Endothelial cell (in vitro differentiated cells): Measurements from ENCODE around the gene CFAP126. TPM values are rescaled to one million over a fixed set of nuclear protein-coding genes. Genes with fewer than 3 reads are reported as not detected.
"Not testable (repeated sequence)": the region's sequence is repeated elsewhere in the genome, so short reads cannot be mapped to it uniquely, and the experiment has no call there.

ENCODE experiments used
- DNase-seq: peaks from one replicate; pipeline ENCODE4 v3.0.0; 2021; ENCODE audit warnings: low spot score
- H3K27ac Mint-ChIP-seq: one replicate; pipeline ENCODE4 v1.8.0; 2021; ENCODE audit warnings: mixed read lengths, inconsistent platforms; ENCODE audit not compliant: unreplicated experiment
- H3K27me3 Mint-ChIP-seq: one replicate; pipeline ENCODE4 v1.8.0; 2021; ENCODE audit warnings: mild to moderate bottlenecking, moderate library complexity, mixed read lengths, inconsistent platforms; ENCODE audit not compliant: unreplicated experiment
- H3K36me3 Mint-ChIP-seq: one replicate; pipeline ENCODE4 v1.8.0; 2021; ENCODE audit warnings: mild to moderate bottlenecking, low read depth, mixed read lengths, inconsistent platforms; ENCODE audit not compliant: unreplicated experiment
- H3K4me1 Mint-ChIP-seq: one replicate; pipeline ENCODE4 v1.8.0; 2021; ENCODE audit warnings: mild to moderate bottlenecking, mixed read lengths, inconsistent platforms; ENCODE audit not compliant: unreplicated experiment
- H3K4me3 Mint-ChIP-seq: one replicate; pipeline ENCODE4 v1.8.0; 2021; ENCODE audit warnings: mild to moderate bottlenecking, mixed read lengths, inconsistent platforms; ENCODE audit not compliant: unreplicated experiment
- H3K9me3 Mint-ChIP-seq: one replicate; pipeline ENCODE4 v1.8.0; 2021; ENCODE audit warnings: mixed read lengths, inconsistent platforms; ENCODE audit not compliant: unreplicated experiment
- total RNA-seq: library from RNA; stranded (reverse); fragmentation: NEBNext Ultra II Directional; extraction: Animal tissue kit (Norgen Biotek cat#: 25700); gene quantifications from one replicate; pipeline ENCODE4 v1.2.1, GENCODE V29; 2021; ENCODE audit not compliant: unreplicated experiment
- TF ChIP-seq, protein P1 (sequence below): fragments of 200-600 bp; sonication (generic); IDR thresholded peaks from one replicate; pipeline ENCODE4 v1.5.0; 2021; ENCODE audit warnings: antibody characterized with exemption; ENCODE audit not compliant: unreplicated experiment

Gene CFAP126
- total RNA-seq, 1 donor from 2014 or later = not detected

DNA sequence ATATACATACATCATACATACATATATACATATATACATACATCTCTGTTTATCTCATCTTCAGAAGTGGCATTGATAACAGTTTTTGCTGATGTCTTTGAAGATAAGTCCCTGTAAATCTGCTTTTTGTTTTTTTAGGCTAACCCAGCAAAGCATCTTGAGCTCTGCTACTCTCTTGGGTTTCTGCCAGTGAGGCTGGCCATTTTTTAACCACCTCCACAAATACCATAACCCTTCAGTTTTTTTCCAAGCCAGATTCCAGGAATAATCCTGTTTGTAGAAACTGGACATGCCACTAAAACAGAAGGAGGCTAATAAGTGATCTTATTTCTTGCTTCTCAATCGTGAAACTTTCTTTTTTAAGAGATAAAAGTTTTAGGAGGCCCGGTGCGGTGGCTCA lies 31.9 kb downstream of the CFAP126 start:
- no peak overlapping the region for H3K4me3 Mint-ChIP-seq
- H3K27me3 Mint-ChIP-seq = no peaks in the 10 kb centered on the region
- no peak for DNase-seq
- no peaks in the 10 kb centered on the region for H3K9me3 Mint-ChIP-seq
- H3K36me3 Mint-ChIP-seq = peaks cover 9% of the 10 kb centered on the region
- H3K27ac Mint-ChIP-seq = no peak overlapping the region
- TF ChIP-seq, protein P1, sequence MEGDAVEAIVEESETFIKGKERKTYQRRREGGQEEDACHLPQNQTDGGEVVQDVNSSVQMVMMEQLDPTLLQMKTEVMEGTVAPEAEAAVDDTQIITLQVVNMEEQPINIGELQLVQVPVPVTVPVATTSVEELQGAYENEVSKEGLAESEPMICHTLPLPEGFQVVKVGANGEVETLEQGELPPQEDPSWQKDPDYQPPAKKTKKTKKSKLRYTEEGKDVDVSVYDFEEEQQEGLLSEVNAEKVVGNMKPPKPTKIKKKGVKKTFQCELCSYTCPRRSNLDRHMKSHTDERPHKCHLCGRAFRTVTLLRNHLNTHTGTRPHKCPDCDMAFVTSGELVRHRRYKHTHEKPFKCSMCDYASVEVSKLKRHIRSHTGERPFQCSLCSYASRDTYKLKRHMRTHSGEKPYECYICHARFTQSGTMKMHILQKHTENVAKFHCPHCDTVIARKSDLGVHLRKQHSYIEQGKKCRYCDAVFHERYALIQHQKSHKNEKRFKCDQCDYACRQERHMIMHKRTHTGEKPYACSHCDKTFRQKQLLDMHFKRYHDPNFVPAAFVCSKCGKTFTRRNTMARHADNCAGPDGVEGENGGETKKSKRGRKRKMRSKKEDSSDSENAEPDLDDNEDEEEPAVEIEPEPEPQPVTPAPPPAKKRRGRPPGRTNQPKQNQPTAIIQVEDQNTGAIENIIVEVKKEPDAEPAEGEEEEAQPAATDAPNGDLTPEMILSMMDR = no peak
- H3K4me1 Mint-ChIP-seq = no peaks in the 10 kb centered on the region

GRCh38 chr1:161333166-161333565 lies 34.5 kb downstream of the CFAP126 start:
- Mint-ChIP-seq H3K27ac (no peak overlapping the region), H3K4me1 (no peaks in the 10 kb centered on the region), H3K4me3 (no peak overlapping the region), H3K36me3 (peaks cover 5% of the 10 kb centered on the region), H3K27me3 (no peaks in the 10 kb centered on the region), H3K9me3 (no peaks in the 10 kb centered on the region)
- no peak for DNase-seq
- TF ChIP-seq, protein P1 = no peak

DNA sequence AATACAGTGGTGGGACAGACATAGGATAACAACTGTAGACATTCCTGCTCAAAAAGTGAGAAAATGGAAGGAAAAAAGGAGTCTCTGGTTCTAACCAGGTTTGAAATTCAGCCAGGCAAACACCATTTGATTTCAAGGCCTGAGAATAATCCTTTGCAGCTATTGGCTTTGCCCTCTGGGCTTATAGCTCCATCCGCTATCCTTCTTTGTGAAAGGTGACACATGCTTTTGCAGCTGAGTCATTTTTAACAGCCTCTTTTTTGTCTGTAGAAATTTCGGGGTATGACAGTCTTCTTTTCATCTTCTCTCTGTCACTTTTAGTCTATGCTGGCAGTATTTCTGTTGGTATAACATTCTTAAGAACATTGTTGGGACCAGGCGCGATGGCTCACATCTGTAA lies 37.3 kb downstream of the CFAP126 start:
- Mint-ChIP-seq H3K27ac (no peak overlapping the region), H3K36me3 (no peaks in the 10 kb centered on the region), H3K9me3 (no peaks in the 10 kb centered on the region), H3K4me3 (no peak overlapping the region), H3K4me1 (no peaks in the 10 kb centered on the region), H3K27me3 (no peaks in the 10 kb centered on the region)
- no peak for DNase-seq
- TF ChIP-seq, protein P1 = no peak

DNA sequence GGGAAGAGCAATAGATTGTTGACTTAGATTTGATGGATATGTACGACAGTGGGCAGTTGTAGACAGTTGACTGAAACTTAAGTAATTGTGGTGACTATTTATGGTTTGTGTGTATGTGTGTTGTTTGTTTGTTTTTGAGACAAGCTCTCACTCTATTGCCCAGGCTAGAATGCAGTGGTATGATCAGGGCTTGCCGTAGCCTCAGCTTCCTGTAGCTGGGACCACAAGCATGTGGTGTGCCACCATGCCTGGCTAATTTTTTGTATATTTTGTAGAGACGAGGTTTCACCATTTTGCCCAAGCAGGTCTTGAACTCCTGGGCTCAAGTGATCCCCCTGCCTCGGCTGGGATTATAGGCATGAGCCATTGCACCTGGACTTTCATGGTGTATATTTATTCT lies 43.7 kb downstream of the CFAP126 start:
- Mint-ChIP-seq H3K36me3 (peaks cover 4% of the 10 kb centered on the region), H3K27ac (no peak overlapping the region), H3K9me3 (no peaks in the 10 kb centered on the region), H3K4me1 (no peaks in the 10 kb centered on the region), H3K4me3 (no peak overlapping the region), H3K27me3 (no peaks in the 10 kb centered on the region)
- DNase-seq = no peak
- TF ChIP-seq, protein P1 = no peak

GRCh38 chr1:161315841-161316674 lies 51.6 kb downstream of the CFAP126 start:
- H3K9me3 Mint-ChIP-seq, H3K4me3 Mint-ChIP-seq, DNase-seq, H3K27ac Mint-ChIP-seq, H3K36me3 Mint-ChIP-seq, H3K27me3 Mint-ChIP-seq: not testable (repeated sequence)
- peaks cover 14% of the 10 kb centered on the region for H3K4me1 Mint-ChIP-seq

Other genes with a start within 250 kb of the CFAP126 start
- gene PFDN2, start 249.8 kb downstream of the CFAP126 start, total RNA-seq = 73.8 TPM
- gene NIT1, start 249.8 kb downstream of the CFAP126 start, total RNA-seq = 20.5 TPM
- 133 TPM for gene DEDD, start 235.2 kb downstream of the CFAP126 start, total RNA-seq
- 124 TPM for gene UFC1, start 213.9 kb downstream of the CFAP126 start, total RNA-seq
- gene USP21, start 208.4 kb downstream of the CFAP126 start, total RNA-seq = 22.2 TPM
- gene PPOX, start 201.4 kb downstream of the CFAP126 start, total RNA-seq = 39.0 TPM
- 44.0 TPM for gene B4GALT3, start 190.4 kb downstream of the CFAP126 start, total RNA-seq
- 56.8 TPM for gene ADAMTS4, start 168.8 kb downstream of the CFAP126 start, total RNA-seq
- 93.1 TPM for gene NDUFS2, start 165.5 kb downstream of the CFAP126 start, total RNA-seq
- gene FCER1G, start 152.6 kb downstream of the CFAP126 start, total RNA-seq = 4.3 TPM
- not detected for gene APOA2, start 144.2 kb downstream of the CFAP126 start, total RNA-seq
- 22.0 TPM for gene TOMM40L, start 141.8 kb downstream of the CFAP126 start, total RNA-seq
- not detected for gene NR1I3, start 129.7 kb downstream of the CFAP126 start, total RNA-seq
- not detected for gene PCP4L1, start 109.1 kb downstream of the CFAP126 start, total RNA-seq
- 2.6 TPM for gene MPZ, start 57.9 kb downstream of the CFAP126 start, total RNA-seq
- gene SDHC, start 53.5 kb downstream of the CFAP126 start, total RNA-seq = 180 TPM
- gene FCGR2A, start 137.6 kb upstream of the CFAP126 start, total RNA-seq = 0.41 TPM
- not detected for gene HSPA6, start 156.7 kb upstream of the CFAP126 start, total RNA-seq
- gene FCGR3A, start 181.9 kb upstream of the CFAP126 start, total RNA-seq = 4.0 TPM